Measurements from ENCODE around the gene TBC1D2B.
"Not testable (repeated sequence)": the region's sequence is repeated elsewhere in the genome, so short reads cannot be mapped to it uniquely, and the experiment has no call there.

The TBC1D2B gene

DNA sequence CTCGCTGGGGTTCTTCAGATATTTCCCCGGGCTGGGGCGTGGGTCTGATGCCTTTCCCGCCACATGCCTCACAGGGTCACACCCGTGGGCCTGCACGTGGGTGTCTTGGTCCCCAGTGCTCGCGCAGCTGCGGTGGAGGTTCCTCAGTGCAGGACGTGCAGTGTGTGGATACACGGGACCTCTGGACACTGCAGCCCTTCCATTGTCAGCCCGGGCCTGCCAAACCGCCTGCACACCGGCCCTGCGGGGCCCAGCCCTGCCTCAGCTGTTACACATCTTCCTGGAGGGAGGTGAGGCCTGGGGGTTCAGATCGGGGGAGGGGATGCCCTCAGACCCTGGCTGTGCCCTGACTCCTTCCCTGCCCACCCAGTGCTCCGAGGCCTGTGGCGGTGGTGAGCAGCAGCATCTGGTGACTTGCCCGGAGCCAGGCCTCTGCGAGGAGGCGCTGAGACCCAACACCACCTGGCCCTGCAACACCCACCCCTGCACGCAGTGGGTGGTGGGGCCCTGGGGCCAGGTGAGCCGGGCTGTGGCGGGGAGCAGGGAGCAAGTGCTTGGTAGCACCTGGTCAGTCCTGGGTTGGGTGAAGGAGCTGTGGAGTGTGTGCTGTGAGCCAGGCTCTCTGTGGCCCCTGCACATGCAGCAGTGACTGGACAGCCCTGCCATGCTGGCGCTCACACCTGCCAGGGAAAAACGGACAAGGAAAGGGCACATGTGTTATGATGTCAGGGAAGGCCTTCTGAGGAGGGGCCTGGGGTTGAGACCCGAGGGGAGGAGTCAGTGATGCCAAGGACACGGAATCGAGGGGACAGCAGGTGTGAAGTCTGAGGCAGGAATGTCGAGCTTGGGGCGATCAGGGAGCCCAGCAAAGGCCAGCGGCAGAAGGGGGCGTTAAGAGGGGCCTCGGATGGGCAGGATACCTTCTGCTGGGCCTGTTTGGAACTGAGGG lies 88.9 kb downstream of the TBC1D2B start:
- no peak for TF ChIP-seq CTCF (IDR thresholded peaks at IDR 0.05; ENCODE audit: low read depth, low read length, missing control alignments)
- no peak for DNase-seq (ENCODE audit: extremely low read depth, low read depth)
- no peak overlapping the region for H3K4me3 ChIP-seq (replicated peaks; ENCODE audit: low read depth, low read length)

DNA sequence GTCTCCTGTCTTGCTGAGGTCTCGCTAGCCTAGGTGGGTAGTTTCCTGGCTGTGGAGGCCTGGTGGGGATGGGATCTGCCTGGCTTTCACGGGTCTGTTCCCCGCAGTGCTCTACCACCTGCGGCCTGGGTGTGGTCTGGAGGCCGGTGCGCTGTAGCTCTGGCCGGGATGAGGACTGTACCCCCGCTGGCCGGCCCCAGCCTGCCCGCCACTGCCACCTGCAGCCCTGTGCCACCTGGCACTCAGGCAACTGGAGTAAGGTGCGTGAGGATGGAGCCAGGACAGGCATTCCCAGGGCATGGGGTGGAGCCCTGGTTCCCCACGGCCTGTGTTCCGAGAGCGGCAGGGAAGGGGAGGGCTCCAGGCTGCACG lies 89.8 kb downstream of the TBC1D2B start:
- H3K4me3 ChIP-seq (replicated peaks; ENCODE audit: low read depth, low read length); DNase-seq (ENCODE audit: extremely low read depth, low read depth): not testable (repeated sequence)

DNA sequence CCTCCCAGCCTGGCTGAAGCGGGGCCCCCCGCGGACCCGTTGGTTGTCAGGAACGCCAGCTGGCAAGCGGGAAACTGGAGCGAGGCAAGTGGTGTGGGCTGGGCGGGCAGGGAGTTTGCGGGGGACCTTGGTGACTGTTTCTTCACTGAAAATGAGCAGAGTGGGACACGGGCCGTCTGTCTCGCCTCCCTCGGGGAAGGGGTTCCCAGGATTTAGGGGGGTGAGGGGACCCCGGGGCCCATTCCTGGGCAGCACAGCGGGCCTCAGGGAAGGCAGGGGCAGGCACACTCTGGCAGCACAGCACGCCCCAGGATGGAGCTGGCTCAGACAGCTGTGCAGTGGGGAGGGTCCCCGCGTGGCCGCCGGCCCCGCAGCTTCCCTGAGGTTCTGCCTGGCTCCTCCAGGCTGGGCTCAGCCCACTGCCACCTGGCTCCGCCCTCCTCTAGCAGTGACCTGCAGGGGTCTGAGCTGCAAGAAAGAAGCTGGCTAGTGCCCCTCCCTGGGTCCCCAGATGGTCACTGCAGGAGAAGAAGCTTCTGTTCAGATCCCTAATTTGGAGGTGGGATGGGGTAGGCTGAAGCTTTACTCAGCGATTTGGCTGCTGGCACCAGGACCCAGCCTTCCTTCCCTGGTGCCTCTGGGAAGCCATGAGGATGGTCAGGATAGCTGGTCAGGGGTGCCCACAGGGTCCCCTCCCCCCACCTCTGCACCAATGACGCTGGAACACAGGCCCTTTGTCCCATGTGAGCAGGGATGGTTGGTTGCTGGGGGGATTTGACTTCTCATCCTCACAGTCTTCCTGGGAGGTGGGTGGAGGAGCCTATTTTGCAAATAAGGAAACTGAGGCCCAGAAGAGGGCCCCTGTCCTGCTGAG lies 90.4 kb downstream of the TBC1D2B start:
- H3K4me3 ChIP-seq (replicated peaks; ENCODE audit: low read depth, low read length) = no peak overlapping the region
- DNase-seq (ENCODE audit: extremely low read depth, low read depth) = no peak
- no peak for TF ChIP-seq CTCF (IDR thresholded peaks at IDR 0.05; ENCODE audit: low read depth, low read length, missing control alignments)

- no peak overlapping the region for H3K4me3 ChIP-seq (replicated peaks; ENCODE audit: low read depth, low read length)
- no peak for TF ChIP-seq CTCF (IDR thresholded peaks at IDR 0.05; ENCODE audit: low read depth, low read length, missing control alignments)
- no peak for DNase-seq (ENCODE audit: extremely low read depth, low read depth)
These were observed 91.5 kb downstream of the TBC1D2B start for GRCh38 chr15:77985931-77986480.

DNA sequence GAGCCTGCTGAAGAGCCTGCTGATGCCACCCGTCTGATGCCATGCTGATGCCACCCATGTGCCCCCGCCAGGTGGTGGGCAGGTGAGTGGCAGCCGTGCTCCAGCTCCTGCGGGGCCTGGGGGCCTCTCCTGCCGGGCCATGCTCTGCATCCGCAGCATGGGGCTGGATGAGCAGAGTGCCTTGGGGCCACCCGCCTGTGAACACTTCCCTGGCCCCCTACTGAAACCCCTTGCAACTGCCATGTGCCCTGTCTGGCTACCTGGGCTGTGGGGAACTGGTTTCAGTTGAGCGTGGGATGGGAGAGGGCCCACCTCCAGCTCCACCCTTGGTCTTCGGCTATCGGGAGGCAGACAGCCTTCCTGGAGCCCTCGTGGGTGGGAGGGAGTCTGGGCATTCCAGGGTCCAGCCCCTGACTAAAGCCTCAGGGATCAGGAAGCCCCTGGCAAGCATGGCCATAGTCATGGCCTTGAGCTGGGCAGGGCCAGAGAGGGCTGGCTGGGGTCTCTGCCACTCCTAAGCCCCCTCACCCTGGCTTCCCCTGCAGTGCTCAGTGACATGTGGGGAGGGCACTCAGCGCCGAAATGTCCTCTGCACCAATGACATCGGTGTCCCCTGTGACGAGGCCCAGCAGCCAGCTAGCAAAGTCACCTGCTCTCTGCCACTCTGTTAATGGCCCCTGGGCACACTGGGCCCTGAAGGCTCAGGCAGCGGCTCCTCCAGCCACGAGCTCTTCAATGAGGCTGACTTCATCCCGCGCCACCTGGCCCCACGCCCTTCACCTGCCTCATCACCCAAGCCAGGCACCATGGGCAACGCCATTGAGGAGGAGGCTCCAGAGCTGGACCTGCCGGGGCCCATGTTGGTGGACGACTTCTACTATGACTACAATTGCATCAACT lies 92.2 kb downstream of the TBC1D2B start:
- no peak for TF ChIP-seq CTCF (IDR thresholded peaks at IDR 0.05; ENCODE audit: low read depth, low read length, missing control alignments)
- no peak for DNase-seq (ENCODE audit: extremely low read depth, low read depth)
- H3K4me3 ChIP-seq (replicated peaks; ENCODE audit: low read depth, low read length) = no peak overlapping the region

DNA sequence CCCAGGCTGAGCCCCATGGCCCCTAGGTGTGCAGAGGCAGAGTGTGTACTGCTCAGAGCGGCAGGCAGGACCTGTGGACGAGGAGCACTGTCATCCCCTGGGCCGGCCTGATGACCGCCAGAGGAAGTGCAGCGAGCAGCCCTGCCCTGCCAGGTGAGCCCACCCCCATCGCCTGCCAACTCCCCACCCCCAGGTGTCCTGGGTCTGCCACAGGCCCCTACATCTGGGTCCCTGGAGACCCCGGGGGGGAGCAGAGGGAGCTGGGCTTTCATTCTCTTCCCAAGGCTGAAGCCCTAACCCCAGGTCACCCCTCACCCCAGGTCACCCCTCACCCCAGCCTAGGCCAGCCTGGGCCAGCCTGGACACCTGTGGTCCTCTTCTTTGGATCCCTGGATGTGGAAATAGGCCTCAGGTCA lies 93.1 kb downstream of the TBC1D2B start:
- no peak for TF ChIP-seq CTCF (IDR thresholded peaks at IDR 0.05; ENCODE audit: low read depth, low read length, missing control alignments)
- DNase-seq (ENCODE audit: extremely low read depth, low read depth) = no peak
- no peak overlapping the region for H3K4me3 ChIP-seq (replicated peaks; ENCODE audit: low read depth, low read length)

All from HFF-Myc (cell line).